GM15510 (cell line): ENCODE results near the gene RARG.

Experiments
- POLR2A ChIP-seq: IDR thresholded peaks from 3 replicates; pipeline ENCODE4 v1.6.1; 2011; ENCODE audit warnings: borderline replicate concordance; ENCODE audit not compliant: insufficient read length; ENCODE audit errors: extremely low read depth

Gene RARG

GRCh38 chr12:53254816-53255545 is 23.0 kb upstream of the RARG start:
- no peak for TF ChIP-seq POLR2A

GRCh38 chr12:53253298-53253697 is 21.3 kb upstream of the RARG start:
- no peak for TF ChIP-seq POLR2A

DNA sequence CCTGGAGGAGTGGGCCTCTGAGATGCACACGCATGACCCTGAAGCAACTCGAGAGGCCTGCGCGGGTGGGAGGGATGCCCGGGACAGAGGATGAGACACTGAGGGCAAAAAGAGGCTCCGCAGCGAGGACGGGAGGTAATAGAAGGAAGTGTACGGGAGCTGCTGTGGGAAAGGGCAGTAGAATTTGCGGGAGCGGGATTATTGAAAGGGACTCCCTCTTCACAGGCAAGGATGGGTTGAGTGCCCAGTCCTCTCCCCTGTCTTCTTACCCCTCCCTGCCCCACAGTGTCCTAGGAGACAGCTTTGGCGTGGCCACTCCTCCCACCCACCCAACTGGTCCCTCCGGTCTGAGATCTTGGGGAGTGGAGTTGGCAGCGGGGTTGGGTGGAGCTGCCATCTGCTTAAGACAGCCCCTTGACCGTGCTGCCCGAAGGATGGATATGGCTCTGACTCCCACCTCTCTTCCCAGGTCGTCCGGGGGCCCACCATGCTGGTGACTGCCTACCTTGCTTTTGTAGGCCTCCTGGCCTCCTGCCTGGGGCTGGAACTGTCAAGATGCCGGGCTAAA is 20.4 kb upstream of the RARG start:
- TF ChIP-seq POLR2A: no peak

DNA sequence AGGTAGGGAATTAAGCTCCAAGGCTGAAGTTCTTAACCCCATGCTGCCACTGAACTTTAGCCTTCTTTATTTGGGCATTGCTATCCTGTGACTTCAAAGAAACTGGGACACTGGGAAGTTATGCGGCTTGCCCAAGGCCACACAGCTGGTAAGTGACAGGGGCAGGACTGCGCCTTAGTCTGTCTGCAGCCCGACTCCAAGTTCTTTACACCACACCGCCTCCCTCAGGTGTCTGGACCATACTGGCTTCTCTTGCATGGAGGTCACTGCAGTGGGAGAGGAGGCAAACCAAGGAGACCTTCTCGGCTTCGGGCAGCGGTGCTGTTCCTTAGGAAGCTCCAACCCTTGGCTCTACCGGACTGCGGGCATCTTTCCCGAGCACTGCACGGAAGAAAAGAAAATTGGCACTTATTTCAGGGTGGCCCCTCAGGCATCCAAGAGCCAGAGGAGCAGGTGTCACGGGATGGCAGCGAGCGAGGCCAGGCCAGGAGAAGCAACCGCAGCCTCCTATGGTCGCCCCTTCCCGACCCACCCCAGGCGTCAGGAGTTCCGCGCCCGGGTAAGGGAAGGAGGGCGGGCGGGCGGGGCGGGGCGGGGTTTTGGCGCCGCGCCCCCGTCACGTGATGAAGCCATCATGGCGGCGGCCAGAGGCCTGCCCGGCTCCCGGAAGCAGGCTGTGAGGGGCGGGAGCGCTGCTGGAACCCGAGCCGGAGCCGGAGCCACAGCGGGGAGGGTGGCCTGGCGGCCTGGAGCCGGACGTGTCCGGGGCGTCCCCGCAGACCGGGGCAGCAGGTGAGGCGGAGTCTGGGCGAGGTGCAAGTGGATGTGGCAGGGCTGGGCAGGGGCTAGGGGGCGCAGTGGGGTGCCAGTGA is 19.7 kb upstream of the RARG start:
- TF ChIP-seq POLR2A: peak; percentile 77

DNA sequence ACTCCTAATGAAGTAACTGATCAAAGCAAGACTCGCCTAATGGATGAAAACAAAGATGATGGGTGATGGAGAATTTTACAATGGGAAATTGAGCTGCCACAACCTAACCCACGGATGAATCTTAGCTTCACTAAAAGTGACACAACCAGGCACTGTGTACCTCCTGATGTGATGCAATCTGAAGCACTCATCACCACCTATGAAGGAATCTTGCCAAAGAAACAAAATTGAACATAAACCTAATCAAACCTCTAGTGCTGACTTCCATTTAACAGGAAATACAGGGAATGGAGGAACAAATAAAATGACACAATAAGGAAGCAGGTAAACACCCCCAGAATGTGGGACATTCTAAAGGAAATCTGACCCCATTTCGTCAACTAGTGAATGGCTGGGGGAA is 13.3 kb upstream of the RARG start:
- TF ChIP-seq POLR2A: no peak

DNA sequence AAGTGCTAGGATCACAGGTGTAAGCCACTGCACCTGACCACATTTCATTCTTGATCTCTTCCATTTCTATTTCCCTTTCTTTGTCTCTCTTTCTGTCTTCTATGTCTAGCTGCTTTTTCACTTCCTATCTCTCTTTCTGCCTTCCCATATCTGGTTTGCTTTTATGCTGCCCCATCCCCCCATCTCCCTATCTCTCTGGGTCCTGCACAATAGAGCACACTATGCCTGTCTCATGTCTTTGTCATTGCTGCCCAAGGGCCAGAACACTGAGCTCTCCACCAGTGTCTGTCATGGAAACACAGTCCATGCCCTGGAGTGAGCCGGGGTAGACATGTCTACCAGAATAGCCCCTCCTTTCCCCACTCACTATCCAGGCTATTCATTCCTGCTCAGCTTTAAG is 12.3 kb upstream of the RARG start:
- TF ChIP-seq POLR2A: no peak

GRCh38 chr12:53241623-53242412 is 9.8 kb upstream of the RARG start:
- no peak for TF ChIP-seq POLR2A

DNA sequence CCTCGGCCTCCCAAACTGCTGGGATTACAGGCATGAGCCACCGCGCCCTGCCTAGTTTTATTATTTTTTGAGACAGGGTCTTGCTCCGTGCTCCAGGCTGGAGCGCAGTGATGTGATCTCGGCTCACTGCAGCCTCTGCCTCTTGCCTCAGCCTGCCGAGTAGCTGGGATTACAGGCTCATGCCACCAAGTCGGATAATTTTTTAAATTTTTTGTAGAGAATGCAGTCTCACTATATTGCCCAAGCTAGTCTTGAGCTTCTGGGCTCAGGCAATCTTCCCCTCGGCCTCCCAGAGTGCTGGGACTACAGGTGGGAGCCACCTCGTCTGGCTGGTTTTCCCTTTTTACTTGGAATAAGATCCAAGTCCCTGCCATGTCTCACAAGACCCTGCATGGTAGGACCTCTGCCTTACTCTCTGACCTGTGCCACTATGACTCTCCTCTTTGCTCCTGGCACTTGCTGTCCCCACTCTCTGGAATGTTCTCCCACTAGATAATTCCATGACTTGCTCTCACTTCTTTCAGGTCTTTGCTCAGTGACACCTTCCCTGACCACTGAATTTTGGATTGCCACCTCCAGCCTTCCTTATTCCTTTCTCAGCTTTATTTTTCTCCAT is 7.7 kb upstream of the RARG start:
- no peak for TF ChIP-seq POLR2A

GRCh38 chr12:53236443-53237111 is 4.6 kb upstream of the RARG start:
- TF ChIP-seq POLR2A: no peak

DNA sequence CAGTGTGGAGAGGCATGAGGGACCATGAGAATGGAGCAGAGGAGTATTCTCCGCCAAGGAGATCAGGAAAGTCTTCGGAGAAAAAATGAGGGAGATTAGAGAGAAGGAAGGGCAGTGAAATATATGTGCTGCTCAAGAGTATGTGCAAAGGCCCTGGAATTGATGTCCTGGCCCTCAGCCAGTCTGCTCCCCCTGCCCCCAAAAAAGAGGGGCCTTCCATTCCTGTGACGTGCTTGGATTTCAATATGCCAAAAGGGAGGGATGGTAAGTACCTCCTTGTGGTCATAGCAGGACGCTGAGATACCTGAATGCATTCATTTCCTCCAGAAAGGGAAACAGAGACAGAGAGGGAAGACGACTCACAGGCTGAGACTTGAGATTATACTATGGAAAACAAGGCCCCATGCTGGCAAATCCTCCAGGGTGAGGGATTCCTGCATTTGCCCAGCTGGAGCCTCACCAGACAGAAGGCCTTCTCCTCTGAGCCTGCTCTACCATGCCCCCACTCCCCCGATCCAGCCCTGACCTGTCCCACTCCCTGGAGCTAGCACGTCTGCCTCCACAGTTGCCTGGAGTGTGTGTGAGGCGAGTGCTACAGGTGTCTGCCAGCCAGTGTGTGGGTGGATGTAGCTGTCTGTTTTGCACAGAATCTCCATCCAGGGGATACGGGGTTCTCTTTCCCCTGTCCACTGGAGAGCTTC is 3.9 kb upstream of the RARG start:
- TF ChIP-seq POLR2A: no peak

- no peak for TF ChIP-seq POLR2A
These were observed 3.2 kb upstream of the RARG start for GRCh38 chr12:53235164-53235563.

GRCh38 chr12:53234271-53234914 is 2.4 kb upstream of the RARG start:
- TF ChIP-seq POLR2A: no peak

DNA sequence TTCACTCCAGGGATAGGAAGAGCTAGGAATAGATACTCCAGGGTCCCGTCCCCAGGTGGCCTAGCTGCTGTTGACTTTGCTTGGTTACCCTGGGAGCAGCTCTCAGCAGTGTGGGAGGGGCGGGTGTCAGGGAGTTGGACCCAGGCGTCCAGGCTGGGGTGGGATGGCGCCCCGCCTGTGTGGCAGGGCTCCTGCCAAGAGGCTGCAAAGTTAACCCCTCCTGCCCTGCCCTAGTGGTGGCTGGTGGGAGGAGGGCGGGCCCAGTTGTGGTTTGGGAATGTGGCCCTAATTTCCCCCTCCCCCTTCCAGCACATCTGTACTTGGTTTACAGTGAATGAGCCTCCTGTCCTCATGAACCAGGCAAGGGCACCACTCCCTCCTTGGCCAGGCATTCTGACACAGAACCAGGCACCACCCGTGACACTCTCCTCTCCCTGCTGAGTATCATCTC is 1.7 kb upstream of the RARG start:
- TF ChIP-seq POLR2A: no peak

DNA sequence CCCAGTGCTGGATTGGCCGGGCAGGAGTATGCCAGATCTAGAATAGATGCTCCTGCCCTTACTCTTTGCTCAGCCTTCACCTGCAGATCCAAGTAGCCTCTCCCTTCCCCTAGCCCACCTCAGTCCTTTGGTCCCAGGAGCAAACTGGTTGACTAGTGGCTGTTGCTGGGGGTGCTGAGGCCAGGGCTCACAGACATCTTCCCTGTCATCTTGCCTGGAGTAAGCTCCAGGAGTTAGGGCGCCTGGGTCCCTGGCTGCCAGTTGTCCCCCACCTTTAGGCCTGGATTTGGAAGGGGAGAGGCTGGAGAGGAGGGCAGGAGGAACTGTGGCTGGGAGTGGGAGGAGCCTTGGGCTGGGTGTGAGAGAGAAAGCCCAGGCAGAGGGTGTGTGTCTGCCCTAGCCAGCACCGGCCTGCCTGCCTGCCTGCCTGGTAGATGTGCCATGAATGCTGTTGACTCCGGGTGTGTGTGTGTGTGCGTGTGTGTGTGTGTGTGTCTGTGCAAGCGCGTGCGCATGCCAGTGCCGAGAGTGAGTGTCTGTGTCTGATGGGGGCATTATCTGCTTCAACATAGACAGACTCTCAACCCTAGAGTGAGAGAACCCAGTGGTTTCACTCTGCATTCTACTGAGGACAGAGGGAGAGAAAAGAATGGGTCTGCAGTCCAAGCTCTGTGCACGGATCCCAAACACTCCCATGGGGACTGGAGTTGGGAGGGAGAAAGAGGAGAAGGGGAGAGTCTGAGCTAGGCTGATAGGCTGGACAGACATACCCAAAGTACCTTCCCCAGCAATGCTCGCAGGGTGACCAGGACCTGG is 845 bp upstream of the RARG start:
- no peak for TF ChIP-seq POLR2A
